ENCODE data around the gene RALGPS1.

DNA sequence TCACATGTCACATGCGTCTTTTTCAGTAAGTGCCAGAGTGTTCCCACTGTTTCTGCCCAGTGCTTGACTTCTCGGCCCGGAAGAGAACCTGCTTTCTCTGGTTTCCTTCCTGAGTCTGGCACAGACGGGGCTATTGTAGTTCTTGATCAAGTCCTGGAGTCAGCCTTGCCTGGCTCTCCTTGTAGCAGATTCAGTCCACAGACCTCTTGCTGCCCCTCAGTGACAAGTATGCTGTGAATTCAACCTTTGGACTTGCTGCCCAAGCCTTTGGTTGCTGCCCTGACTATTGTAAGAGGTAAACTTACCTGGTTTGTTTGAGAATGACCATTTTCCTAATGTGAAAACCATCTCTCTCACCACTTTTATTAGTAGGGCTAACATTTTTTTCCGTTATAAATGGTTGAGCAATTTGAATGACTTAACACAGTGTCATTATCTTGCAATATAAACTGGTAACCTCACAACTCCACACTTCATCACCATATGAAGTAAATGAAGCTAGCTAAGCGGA lies 29.4 kb upstream of the RALGPS1 start:
- TF ChIP-seq CTCF (IDR thresholded peaks at IDR 0.05) (no peak), POLR2A (IDR thresholded peaks at IDR 0.05) (no peak), POLR2AphosphoS5 (IDR thresholded peaks at IDR 0.05; ENCODE audit: insufficient read depth in 1 of 2, low read depth in 1 of 2) (no peak)

Measured in vagina (tissue), 2 donors.